GM23338 (cell line): ENCODE measurements around the gene ATL2.

Experiments used
- CREB1 ChIP-seq: fragments of 250-450 bp; sonication (Bioruptor Pico); IDR thresholded peaks from 2 replicates; pipeline ENCODE4 v1.5.0; 2020; ENCODE audit warnings: low read depth, mild to moderate bottlenecking, moderate library complexity
- CTCF ChIP-seq, 2 experiments: fragments of 200-600 bp in 1 of 2; sonication (generic) in 1 of 2; conservative IDR thresholded peaks; 2 replicates each; pipeline versions ENCODE4 v1.5.1 to v1.6.1; 2016 to 2017; ENCODE audit warnings: antibody characterized with exemption in 2 of 2, low read depth in 2 of 2, mild to moderate bottlenecking in 2 of 2, moderate library complexity in 1 of 2
- EZH2 ChIP-seq: fragments of 200-600 bp; sonication (generic); IDR thresholded peaks from one replicate; pipeline ENCODE4 v1.8.0; 2017; ENCODE audit warnings: antibody characterized with exemption, mild to moderate bottlenecking, low read depth; ENCODE audit not compliant: unreplicated experiment
- EZH2phosphoT487 ChIP-seq: fragments of 200-600 bp; sonication (generic); IDR thresholded peaks from one replicate; pipeline ENCODE4 v1.8.1; 2018; ENCODE audit warnings: antibody characterized with exemption; ENCODE audit not compliant: unreplicated experiment
- POLR2AphosphoS5 ChIP-seq: IDR thresholded peaks from 2 replicates; pipeline ENCODE4 v1.6.1; 2016; ENCODE audit warnings: antibody characterized with exemption, low read depth
- REST ChIP-seq: IDR thresholded peaks from one replicate; pipeline ENCODE4 v1.6.1; 2018; ENCODE audit warnings: antibody characterized with exemption; ENCODE audit not compliant: unreplicated experiment
- ZNF114 ChIP-seq: fragments of 250-450 bp; sonication (Bioruptor Pico); IDR thresholded peaks from 2 replicates; pipeline ENCODE4 v1.5.0; 2020; ENCODE audit warnings: mild to moderate bottlenecking, moderate library complexity
- TF ChIP-seq, protein P1 (sequence below): IDR thresholded peaks from 2 replicates; pipeline ENCODE4 v1.6.1; 2016; ENCODE audit warnings: antibody characterized with exemption

DNA sequence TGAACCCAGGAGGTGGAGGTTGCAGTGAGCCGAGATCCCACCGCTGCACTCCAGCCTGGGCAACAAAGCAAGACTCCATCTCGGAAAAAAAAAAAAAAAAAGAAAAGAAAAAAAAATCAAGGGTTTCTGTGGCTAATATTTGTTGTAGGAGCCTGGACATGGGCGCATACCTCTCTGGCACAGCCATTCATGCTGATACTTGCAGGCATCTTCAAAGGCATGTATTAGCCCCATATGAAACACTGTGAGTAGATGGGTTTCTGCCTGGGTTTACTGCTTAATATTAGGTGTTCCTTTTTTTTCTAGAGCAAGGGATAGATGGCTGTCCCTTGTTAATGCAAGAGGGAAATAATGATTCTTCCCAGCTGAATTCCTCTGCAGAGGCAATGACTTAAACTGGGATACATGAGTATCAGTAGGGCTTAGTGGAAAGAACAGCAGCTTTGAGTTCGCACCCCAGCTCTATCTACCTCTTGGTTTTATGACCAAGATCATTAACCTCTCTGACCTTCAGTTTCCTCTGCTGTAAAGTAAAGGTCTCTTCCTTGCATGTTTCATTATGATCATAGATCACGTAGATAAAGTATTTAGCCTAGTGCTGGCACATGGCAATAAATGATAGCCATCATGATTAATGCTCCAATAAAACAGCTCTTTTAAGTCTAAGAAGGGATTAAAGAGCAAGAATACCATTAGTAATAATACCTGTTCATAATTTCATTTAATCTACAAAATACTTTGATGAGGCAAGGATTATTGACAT lies 4.5 kb upstream of the ATL2 start:
- TF ChIP-seq CTCF (conservative IDR thresholded peaks at IDR 0.05; ENCODE audit: low read depth in 2 of 2) = no peak
- TF ChIP-seq EZH2phosphoT487 = no peak
- no peak for TF ChIP-seq POLR2AphosphoS5
- no peak for TF ChIP-seq CREB1 (CRISPR knock-in tag)
- no peak for TF ChIP-seq REST
- TF ChIP-seq EZH2 = no peak
- TF ChIP-seq, protein P1, sequence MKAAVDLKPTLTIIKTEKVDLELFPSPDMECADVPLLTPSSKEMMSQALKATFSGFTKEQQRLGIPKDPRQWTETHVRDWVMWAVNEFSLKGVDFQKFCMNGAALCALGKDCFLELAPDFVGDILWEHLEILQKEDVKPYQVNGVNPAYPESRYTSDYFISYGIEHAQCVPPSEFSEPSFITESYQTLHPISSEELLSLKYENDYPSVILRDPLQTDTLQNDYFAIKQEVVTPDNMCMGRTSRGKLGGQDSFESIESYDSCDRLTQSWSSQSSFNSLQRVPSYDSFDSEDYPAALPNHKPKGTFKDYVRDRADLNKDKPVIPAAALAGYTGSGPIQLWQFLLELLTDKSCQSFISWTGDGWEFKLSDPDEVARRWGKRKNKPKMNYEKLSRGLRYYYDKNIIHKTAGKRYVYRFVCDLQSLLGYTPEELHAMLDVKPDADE = no peak
- TF ChIP-seq ZNF114 (CRISPR knock-in tag) = no peak
